Neural crest cell (in vitro differentiated cells): ENCODE measurements around the gene PCID2. TPM values are rescaled to one million over a fixed set of nuclear protein-coding genes. Genes with fewer than 3 reads are reported as not detected.

Experiments
- DNase-seq: peaks from one replicate; pipeline ENCODE4 v3.0.0; 2021; ENCODE audit warnings: low read depth, mixed read lengths, low spot score
- H3K27ac Mint-ChIP-seq: one replicate; pipeline ENCODE4 v1.8.0; 2021; ENCODE audit warnings: mild to moderate bottlenecking, mixed read lengths; ENCODE audit not compliant: unreplicated experiment
- H3K27me3 Mint-ChIP-seq: 2 replicates; pipeline ENCODE4 v1.8.0; 2021; ENCODE audit warnings: low read depth, mild to moderate bottlenecking, mixed read lengths
- H3K36me3 Mint-ChIP-seq: 2 replicates; pipeline ENCODE4 v1.8.0; 2021; ENCODE audit warnings: low read depth, mild to moderate bottlenecking, mixed read lengths
- H3K4me1 Mint-ChIP-seq: 2 replicates; pipeline ENCODE4 v1.8.0; 2021; ENCODE audit warnings: mixed read lengths
- H3K4me3 Mint-ChIP-seq: one replicate; pipeline ENCODE4 v1.8.0; 2021; ENCODE audit warnings: mild to moderate bottlenecking, mixed read lengths
- H3K9me3 Mint-ChIP-seq: 2 replicates; pipeline ENCODE4 v1.8.0; 2021; ENCODE audit warnings: mixed read lengths
- total RNA-seq: library from RNA; stranded (reverse); gene quantifications from 2 replicates; pipeline ENCODE4 v1.2.1, GENCODE V29; 2021
- TF ChIP-seq, protein P1 (sequence below): fragments of 200-600 bp; sonication (generic); conservative IDR thresholded peaks from 2 replicates; pipeline ENCODE4 v1.5.0; 2021; ENCODE audit warnings: antibody characterized with exemption, mild to moderate bottlenecking

Gene PCID2
- total RNA-seq, 1 donor from 2014 or later: 60.4 TPM

DNA sequence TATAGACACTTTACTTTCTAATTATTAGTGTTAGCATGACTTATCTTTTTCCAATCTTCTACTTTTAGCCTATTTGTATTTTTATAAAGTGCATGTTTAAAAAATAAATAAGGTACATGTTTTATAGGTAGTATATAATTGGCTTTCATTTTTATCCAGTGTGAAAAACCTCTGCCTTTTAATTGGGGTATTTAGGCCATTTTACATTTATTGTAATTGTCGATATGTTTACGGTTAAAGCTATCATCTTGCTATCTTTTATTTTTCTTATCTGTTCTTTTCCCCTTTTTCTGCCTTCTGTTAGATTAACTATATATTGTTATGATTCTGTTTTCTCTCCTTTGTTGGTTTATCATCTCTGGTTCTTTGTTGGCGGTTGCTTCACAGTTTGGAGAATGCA is 40.9 kb downstream of the PCID2 start:
- H3K27ac Mint-ChIP-seq: no peak overlapping the region
- H3K27me3 Mint-ChIP-seq: peaks cover 11% of the 10 kb centered on the region
- peaks cover 20% of the 10 kb centered on the region for H3K36me3 Mint-ChIP-seq

GRCh38 chr13:113167155-113167554 is 41.3 kb downstream of the PCID2 start:
- H3K27me3 Mint-ChIP-seq: peaks cover 11% of the 10 kb centered on the region

More for the DNA sequence above, 40.9 kb downstream of the PCID2 start:
- no peak for DNase-seq
- H3K9me3 Mint-ChIP-seq: no peaks in the 10 kb centered on the region
- H3K4me1 Mint-ChIP-seq: no peaks in the 10 kb centered on the region
- H3K4me3 Mint-ChIP-seq: no peak overlapping the region
- TF ChIP-seq, protein P1, sequence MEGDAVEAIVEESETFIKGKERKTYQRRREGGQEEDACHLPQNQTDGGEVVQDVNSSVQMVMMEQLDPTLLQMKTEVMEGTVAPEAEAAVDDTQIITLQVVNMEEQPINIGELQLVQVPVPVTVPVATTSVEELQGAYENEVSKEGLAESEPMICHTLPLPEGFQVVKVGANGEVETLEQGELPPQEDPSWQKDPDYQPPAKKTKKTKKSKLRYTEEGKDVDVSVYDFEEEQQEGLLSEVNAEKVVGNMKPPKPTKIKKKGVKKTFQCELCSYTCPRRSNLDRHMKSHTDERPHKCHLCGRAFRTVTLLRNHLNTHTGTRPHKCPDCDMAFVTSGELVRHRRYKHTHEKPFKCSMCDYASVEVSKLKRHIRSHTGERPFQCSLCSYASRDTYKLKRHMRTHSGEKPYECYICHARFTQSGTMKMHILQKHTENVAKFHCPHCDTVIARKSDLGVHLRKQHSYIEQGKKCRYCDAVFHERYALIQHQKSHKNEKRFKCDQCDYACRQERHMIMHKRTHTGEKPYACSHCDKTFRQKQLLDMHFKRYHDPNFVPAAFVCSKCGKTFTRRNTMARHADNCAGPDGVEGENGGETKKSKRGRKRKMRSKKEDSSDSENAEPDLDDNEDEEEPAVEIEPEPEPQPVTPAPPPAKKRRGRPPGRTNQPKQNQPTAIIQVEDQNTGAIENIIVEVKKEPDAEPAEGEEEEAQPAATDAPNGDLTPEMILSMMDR: no peak

DNA sequence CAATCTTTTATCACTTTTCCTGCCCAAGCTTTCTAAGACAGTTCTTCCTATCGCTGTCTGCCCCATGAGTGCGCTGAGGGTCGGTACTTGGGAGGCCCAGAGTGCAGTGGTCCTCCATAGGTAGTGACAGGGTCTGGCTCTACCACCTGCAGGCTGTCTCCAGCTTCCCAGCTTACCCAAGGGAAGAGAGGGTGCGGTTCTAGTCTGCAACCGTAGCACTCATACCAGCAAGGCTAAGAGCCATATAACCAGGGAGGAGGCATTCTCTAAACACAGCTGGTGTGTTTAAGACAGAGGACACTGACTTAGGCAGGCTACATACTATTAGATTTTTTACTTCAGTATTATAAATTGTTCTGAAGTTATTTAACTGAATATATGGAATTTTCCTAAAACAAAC is 41.8 kb downstream of the PCID2 start:
- H3K9me3 Mint-ChIP-seq: no peaks in the 10 kb centered on the region
- no peaks in the 10 kb centered on the region for H3K4me1 Mint-ChIP-seq
- no peak overlapping the region for H3K4me3 Mint-ChIP-seq
- TF ChIP-seq, protein P1: no peak
- H3K36me3 Mint-ChIP-seq: peaks cover 20% of the 10 kb centered on the region
- peaks cover 11% of the 10 kb centered on the region for H3K27me3 Mint-ChIP-seq
- DNase-seq: no peak
- H3K27ac Mint-ChIP-seq: no peak overlapping the region

More at GRCh38 chr13:113167155-113167554, 41.3 kb downstream of the PCID2 start:
- no peaks in the 10 kb centered on the region for H3K4me1 Mint-ChIP-seq
- TF ChIP-seq, protein P1: no peak
- no peak for DNase-seq
- H3K4me3 Mint-ChIP-seq: no peak overlapping the region
- H3K27ac Mint-ChIP-seq: no peak overlapping the region
- H3K36me3 Mint-ChIP-seq: peaks cover 20% of the 10 kb centered on the region
- H3K9me3 Mint-ChIP-seq: no peaks in the 10 kb centered on the region

DNA sequence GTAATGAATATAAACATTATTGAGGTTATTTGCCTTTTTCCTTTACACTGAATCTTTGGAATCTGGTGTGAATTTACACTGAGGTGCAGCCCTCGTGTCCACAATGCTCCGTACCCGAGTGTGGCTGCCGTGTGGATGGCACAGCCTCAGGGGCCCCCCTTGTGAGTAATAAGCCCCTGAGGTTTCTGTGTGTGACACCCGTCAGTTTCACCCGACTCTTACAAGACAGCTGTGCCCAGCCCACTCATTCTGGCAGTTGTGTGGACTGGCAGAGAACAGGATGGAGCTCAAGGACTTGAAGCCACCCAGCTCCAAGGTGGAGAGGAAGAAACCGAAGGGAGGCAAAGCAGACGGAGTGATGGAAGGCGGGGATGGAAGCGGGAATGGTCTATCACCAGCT is 42.2 kb downstream of the PCID2 start:
- Mint-ChIP-seq H3K27ac (no peak overlapping the region), H3K27me3 (peaks cover 14% of the 10 kb centered on the region), H3K36me3 (peaks cover 20% of the 10 kb centered on the region), H3K9me3 (no peaks in the 10 kb centered on the region), H3K4me3 (no peak overlapping the region), H3K4me1 (no peaks in the 10 kb centered on the region)
- TF ChIP-seq, protein P1: no peak
- DNase-seq: no peak

GRCh38 chr13:113164492-113164891 is 44.0 kb downstream of the PCID2 start:
- H3K27ac Mint-ChIP-seq: no peak overlapping the region
- H3K4me1 Mint-ChIP-seq: peaks cover 5% of the 10 kb centered on the region
- H3K9me3 Mint-ChIP-seq: no peaks in the 10 kb centered on the region
- peaks cover 29% of the 10 kb centered on the region for H3K27me3 Mint-ChIP-seq
- no peak overlapping the region for H3K4me3 Mint-ChIP-seq
- DNase-seq: no peak
- TF ChIP-seq, protein P1: no peak
- H3K36me3 Mint-ChIP-seq: peaks cover 20% of the 10 kb centered on the region
